ENCODE data around the gene CIT.

- TF ChIP-seq, protein P1, sequence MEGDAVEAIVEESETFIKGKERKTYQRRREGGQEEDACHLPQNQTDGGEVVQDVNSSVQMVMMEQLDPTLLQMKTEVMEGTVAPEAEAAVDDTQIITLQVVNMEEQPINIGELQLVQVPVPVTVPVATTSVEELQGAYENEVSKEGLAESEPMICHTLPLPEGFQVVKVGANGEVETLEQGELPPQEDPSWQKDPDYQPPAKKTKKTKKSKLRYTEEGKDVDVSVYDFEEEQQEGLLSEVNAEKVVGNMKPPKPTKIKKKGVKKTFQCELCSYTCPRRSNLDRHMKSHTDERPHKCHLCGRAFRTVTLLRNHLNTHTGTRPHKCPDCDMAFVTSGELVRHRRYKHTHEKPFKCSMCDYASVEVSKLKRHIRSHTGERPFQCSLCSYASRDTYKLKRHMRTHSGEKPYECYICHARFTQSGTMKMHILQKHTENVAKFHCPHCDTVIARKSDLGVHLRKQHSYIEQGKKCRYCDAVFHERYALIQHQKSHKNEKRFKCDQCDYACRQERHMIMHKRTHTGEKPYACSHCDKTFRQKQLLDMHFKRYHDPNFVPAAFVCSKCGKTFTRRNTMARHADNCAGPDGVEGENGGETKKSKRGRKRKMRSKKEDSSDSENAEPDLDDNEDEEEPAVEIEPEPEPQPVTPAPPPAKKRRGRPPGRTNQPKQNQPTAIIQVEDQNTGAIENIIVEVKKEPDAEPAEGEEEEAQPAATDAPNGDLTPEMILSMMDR (IDR thresholded peaks at IDR 0.05; ENCODE audit: low read length): no peak
- TF ChIP-seq EZH2 (IDR thresholded peaks at IDR 0.05; ENCODE audit: borderline replicate concordance, low read length): no peak
These were observed 202.6 kb downstream of the CIT start for GRCh38 chr12:119674560-119674959.

All from OCI-LY1 (cell line).